HEK293 (cell line): Measurements from ENCODE around the gene LST1.

Experiments used
- CTCF ChIA-PET: fragments of 350-600 bp; formaldehyde crosslinking; extraction: SDS; loops from one replicate; lab custom pipeline; 2021; ENCODE audit warnings: antibody characterized with exemption; lab: Yijun Ruan, JAX
- POLR2A ChIA-PET: fragments of 300-600 bp; formaldehyde crosslinking; extraction: SDS; loops from one replicate; lab custom pipeline; 2020; ENCODE audit warnings: antibody characterized with exemption, inconsistent platforms; lab: Yijun Ruan, JAX
- H3K27ac ChIP-seq: fragments of 200-500 bp; sonication (Bioruptor generic); 2 replicates; pipeline ENCODE4 v1.5.1; 2014; ENCODE audit warnings: low read depth, low read length, control low read depth, inconsistent platforms; ENCODE audit errors: extremely low read depth
- H3K36me3 ChIP-seq, 2 experiments: fragments of 200-500 bp in 1 of 2; sonication (Bioruptor generic) in 1 of 2; 1 replicate in 1 of 2; 2 replicates in 1 of 2; pipeline ENCODE4 v1.5.1; 2014 to 2017; ENCODE audit warnings: inconsistent platforms in 2 of 2, low read length in 2 of 2; ENCODE audit not compliant: control insufficient read depth in 2 of 2, insufficient read depth in 1 of 2
- H3K4me1 ChIP-seq: fragments of 200-500 bp; sonication (Bioruptor generic); 2 replicates; pipeline ENCODE4 v1.5.1; 2014; ENCODE audit warnings: mild to moderate bottlenecking, low read length, inconsistent platforms; ENCODE audit not compliant: control insufficient read depth, insufficient read depth
- H3K4me3 ChIP-seq: 2 replicates; pipeline ENCODE4 v1.5.1; 2011; ENCODE audit warnings: low read depth, mild to moderate bottlenecking, control low read depth, low read length, moderate library complexity
- H3K9me3 ChIP-seq: fragments of 200-500 bp; sonication (Bioruptor generic); 2 replicates; pipeline ENCODE4 v1.5.1; 2014; ENCODE audit warnings: low read depth, low read length, inconsistent platforms; ENCODE audit not compliant: control insufficient read depth, insufficient read depth
- AEBP2 ChIP-seq: fragments of 450-650 bp; formaldehyde crosslinking; IDR thresholded peaks from 2 replicates; pipeline ENCODE4 v1.5.1; 2016; ENCODE audit warnings: missing biosample characterization, missing genetic modification characterization, borderline replicate concordance
- KLF9 ChIP-seq: fragments of 450-650 bp; formaldehyde crosslinking; IDR thresholded peaks from 2 replicates; pipeline ENCODE4 v1.5.1; 2016; ENCODE audit warnings: missing biosample characterization, missing genetic modification characterization, low read depth
- REST ChIP-seq: fragments of 450-650 bp; formaldehyde crosslinking; IDR thresholded peaks from 2 replicates; pipeline ENCODE4 v1.5.1; 2016; ENCODE audit warnings: missing biosample characterization, missing genetic modification characterization
- ZBTB48 ChIP-seq: fragments of 450-650 bp; formaldehyde crosslinking; IDR thresholded peaks from 2 replicates; pipeline ENCODE4 v1.5.1; 2016; ENCODE audit warnings: missing biosample characterization, missing genetic modification characterization
- ZFHX2 ChIP-seq: fragments of 450-650 bp; formaldehyde crosslinking; conservative IDR thresholded peaks from 2 replicates; pipeline ENCODE4 v1.5.1; 2016; ENCODE audit warnings: missing biosample characterization, missing genetic modification characterization
- ZFP41 ChIP-seq: fragments of 450-650 bp; formaldehyde crosslinking; IDR thresholded peaks from 2 replicates; pipeline ENCODE4 v1.5.1; 2016; ENCODE audit warnings: missing biosample characterization, missing genetic modification characterization, borderline replicate concordance
- ZFP69B ChIP-seq: fragments of 450-650 bp; formaldehyde crosslinking; IDR thresholded peaks from 2 replicates; pipeline ENCODE4 v1.5.1; 2016; ENCODE audit warnings: missing biosample characterization, missing genetic modification characterization
- ZNF10 ChIP-seq: fragments of 450-650 bp; formaldehyde crosslinking; IDR thresholded peaks from 2 replicates; pipeline ENCODE4 v1.5.1; 2017; ENCODE audit warnings: missing biosample characterization, missing genetic modification characterization
- ZNF202 ChIP-seq: fragments of 450-650 bp; formaldehyde crosslinking; IDR thresholded peaks from 2 replicates; pipeline ENCODE4 v1.5.1; 2016; ENCODE audit warnings: missing biosample characterization, missing genetic modification characterization, borderline replicate concordance
- ZNF23 ChIP-seq: fragments of 450-650 bp; formaldehyde crosslinking; IDR thresholded peaks from 2 replicates; pipeline ENCODE4 v1.5.1; 2016; ENCODE audit warnings: missing biosample characterization, missing genetic modification characterization, borderline replicate concordance
- ZNF24 ChIP-seq: fragments of 450-650 bp; formaldehyde crosslinking; IDR thresholded peaks from 2 replicates; pipeline ENCODE4 v1.5.1; 2016; ENCODE audit warnings: missing biosample characterization, missing genetic modification characterization
- ZNF341 ChIP-seq: fragments of 450-650 bp; formaldehyde crosslinking; IDR thresholded peaks from 2 replicates; pipeline ENCODE4; 2016; ENCODE audit warnings: low read depth, missing biosample characterization, missing genetic modification characterization
- ZNF366 ChIP-seq: fragments of 450-650 bp; formaldehyde crosslinking; conservative IDR thresholded peaks from 2 replicates; pipeline ENCODE4 v1.5.1; 2016; ENCODE audit warnings: missing biosample characterization, missing genetic modification characterization
- ZNF610 ChIP-seq: fragments of 450-650 bp; formaldehyde crosslinking; IDR thresholded peaks from 2 replicates; pipeline ENCODE4 v1.5.1; 2016; ENCODE audit warnings: missing biosample characterization, missing genetic modification characterization, borderline replicate concordance
- ZNF670 ChIP-seq: fragments of 450-650 bp; formaldehyde crosslinking; IDR thresholded peaks from 2 replicates; pipeline ENCODE4 v1.5.1; 2016; ENCODE audit warnings: missing biosample characterization, missing genetic modification characterization, low read depth
- ZNF677 ChIP-seq: fragments of 450-650 bp; IDR thresholded peaks from 2 replicates; pipeline ENCODE4 v1.5.0; 2018; ENCODE audit warnings: missing biosample characterization, mild to moderate bottlenecking, missing genetic modification characterization, moderate library complexity
- ZNF76 ChIP-seq: fragments of 450-650 bp; formaldehyde crosslinking; IDR thresholded peaks from 2 replicates; pipeline ENCODE4; 2016; ENCODE audit warnings: low read depth, missing biosample characterization, missing genetic modification characterization, borderline replicate concordance
- ZNF777 ChIP-seq: fragments of 450-650 bp; formaldehyde crosslinking; IDR thresholded peaks from 2 replicates; pipeline ENCODE4 v1.5.1; 2017; ENCODE audit warnings: missing biosample characterization, missing genetic modification characterization, borderline replicate concordance
- ZSCAN5A ChIP-seq: fragments of 450-650 bp; formaldehyde crosslinking; IDR thresholded peaks from 2 replicates; pipeline ENCODE4 v1.5.1; 2016; ENCODE audit warnings: missing biosample characterization, missing genetic modification characterization

LST1 gene

GRCh38 chr6:31575335-31575901 lies 10.7 kb upstream of the LST1 start, which contains the start of gene TNF:
TNF (plus strand) TSS chr6:31575565; CDS start chr6:31575742, 177 bp downstream.
- H3K9me3 ChIP-seq: no peaks in the 10 kb centered on the region
- ChIA-PET POLR2A (interaction anchor here (0.5 to 1.3 kb wide), 2 partner anchors 47 to 427 kb away, joined by 3 to 5 read pairs; no protein-coding TSS in a partner anchor), CTCF (interaction anchor here (0.7 to 18.7 kb wide), 9 partner anchors 9 to 314 kb away, joined by 3 to 518 read pairs (median 5); partner anchors contain the start of genes ATP6V1G2, LST1 and NCR3)
- H3K4me3 ChIP-seq: no peak within 1 kb of the TSS
- H3K36me3 ChIP-seq: no peaks in the 10 kb centered on the region
- no peak within 1 kb of the TSS for H3K27ac ChIP-seq
- TF ChIP-seq ZNF677 (no peak), ZBTB48 (0 out of 2 replicates have a peak, but pooled peaks have one; percentile 37), ZFP41 (tag by site-specific recombination) (no peak)
- H3K4me1 ChIP-seq: no peaks in the 10 kb centered on the region

GRCh38 chr6:31575952-31576685 lies 10.0 kb upstream of the LST1 start:
- Histone ChIP-seq H3K4me1 (peaks cover 1% of the 10 kb centered on the region; the same call in 1 of the 2 replicates), H3K4me3 (no peak overlapping the region), H3K27ac (no peak overlapping the region), H3K9me3 (no peaks in the 10 kb centered on the region), H3K36me3 (no peaks in the 10 kb centered on the region)
- ChIA-PET CTCF (interaction anchor here (0.9 to 18.7 kb wide), 10 partner anchors 8 to 313 kb away, joined by 3 to 518 read pairs (median 6); partner anchors contain the start of genes LST1 and NCR3), POLR2A (interaction anchor here (1.1 to 1.4 kb wide), 2 partner anchors 17 to 25 kb away, joined by 4 to 6 read pairs; partner anchors contain the start of gene NCR3)
- TF ChIP-seq ZNF670 (tag by site-specific recombination) (no peak), ZNF341 (tag by site-specific recombination) (peak; percentile 58), ZNF24 (peak; percentile 64; the same call in 1 of the 2 replicates), ZNF366 (peak; percentile 78)

- no peak overlapping the region for H3K27ac ChIP-seq
Observed at GRCh38 chr6:31576897-31577578, 9.0 kb upstream of the LST1 start.

GRCh38 chr6:31577579-31577966 lies 8.5 kb upstream of the LST1 start:
- Histone ChIP-seq H3K4me3 (no peak overlapping the region), H3K9me3 (no peaks in the 10 kb centered on the region), H3K27ac (no peak overlapping the region), H3K4me1 (peaks cover 4% of the 10 kb centered on the region; the same call in 1 of the 2 replicates), H3K36me3 (no peaks in the 10 kb centered on the region)
- CTCF ChIA-PET: interaction anchor here (0.6 to 18.7 kb wide), 6 partner anchors 9 to 226 kb away, joined by 3 to 518 read pairs (median 8); partner anchors contain the start of genes LST1, LTA and NCR3
- POLR2A ChIA-PET: interaction anchor here (1.4 kb wide), 1 partner anchor 26 kb away, joined by 4 read pairs; no protein-coding TSS in a partner anchor
- TF ChIP-seq ZNF10 (no peak), ZFHX2 (tag by site-specific recombination) (no peak), ZSCAN5A (tag by site-specific recombination) (no peak), AEBP2 (tag by site-specific recombination) (no peak), ZNF76 (tag by site-specific recombination) (no peak), ZNF23 (tag by site-specific recombination) (no peak), ZNF610 (tag by site-specific recombination) (no peak), REST (tag by site-specific recombination) (no peak), KLF9 (tag by site-specific recombination) (no peak), ZFP69B (no peak)

More at GRCh38 chr6:31576897-31577578, 9.0 kb upstream of the LST1 start:
- Histone ChIP-seq H3K4me3 (no peak overlapping the region), H3K4me1 (peaks cover 4% of the 10 kb centered on the region; the same call in 1 of the 2 replicates), H3K9me3 (no peaks in the 10 kb centered on the region), H3K36me3 (no peaks in the 10 kb centered on the region)
- ChIA-PET POLR2A (interaction anchor here (1.1 to 1.4 kb wide), 2 partner anchors 16 to 26 kb away, joined by 4 to 6 read pairs; partner anchors contain the start of gene NCR3), CTCF (interaction anchor here (0.6 to 18.7 kb wide), 7 partner anchors 8 to 312 kb away, joined by 3 to 518 read pairs (median 5); partner anchors contain the start of genes LST1 and NCR3)
- TF ChIP-seq ZNF202 (tag by site-specific recombination) (no peak), ZNF777 (tag by site-specific recombination) (no peak)
